HG03432 (cell line): ENCODE results near the gene ENTPD1.
A peak's percentile ranks its signal among the peaks of the same experiment; 100 is the strongest.
"Not testable (repeated sequence)": the region's sequence is repeated elsewhere in the genome, so short reads cannot be mapped to it uniquely, and the experiment has no call there.

Experiments
- ATAC-seq: cut with Tn5 transposase; IDR thresholded peaks from one replicate; pipeline ENCODE4 v1.9.1; 2021; ENCODE audit warnings: mild to moderate bottlenecking, moderate library complexity; ENCODE audit not compliant: unreplicated experiment

Gene ENTPD1

DNA sequence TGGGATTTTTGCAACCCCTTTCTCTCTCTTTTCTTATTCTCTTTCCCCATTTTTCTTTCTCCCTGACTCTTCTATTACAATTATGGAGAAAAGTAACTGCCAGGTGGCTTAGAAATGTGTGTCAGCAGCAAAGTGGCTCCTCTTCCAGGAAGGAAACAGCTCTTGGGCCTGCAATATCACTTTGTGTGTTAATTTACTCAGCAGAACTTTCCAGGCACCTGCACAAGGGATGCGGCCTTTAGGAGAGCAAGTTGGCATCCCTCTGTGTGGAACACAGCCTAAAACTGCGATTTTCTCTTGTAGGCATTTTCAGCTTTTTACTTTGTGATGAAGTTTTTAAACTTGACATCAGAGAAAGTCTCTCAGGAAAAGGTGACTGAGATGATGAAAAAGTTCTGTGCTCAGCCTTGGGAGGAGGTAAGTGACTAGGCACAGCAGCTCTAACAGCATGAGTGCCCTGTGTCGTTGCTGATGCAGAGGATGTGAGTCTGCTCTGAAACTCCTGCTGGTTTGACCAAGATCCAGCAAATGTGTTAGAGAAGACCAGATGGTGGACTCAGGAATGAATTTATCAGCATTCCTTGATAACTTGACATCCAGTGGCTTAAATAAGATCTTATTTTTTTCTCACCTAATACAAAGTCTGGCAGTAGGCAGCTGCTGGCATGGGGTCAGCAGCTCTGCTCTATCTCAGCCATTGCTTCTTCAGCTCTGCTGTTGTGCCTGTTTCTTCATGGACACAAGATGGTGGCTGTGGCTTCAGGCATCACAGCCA is 104.4 kb downstream of the ENTPD1 start:
- no peak for ATAC-seq

DNA sequence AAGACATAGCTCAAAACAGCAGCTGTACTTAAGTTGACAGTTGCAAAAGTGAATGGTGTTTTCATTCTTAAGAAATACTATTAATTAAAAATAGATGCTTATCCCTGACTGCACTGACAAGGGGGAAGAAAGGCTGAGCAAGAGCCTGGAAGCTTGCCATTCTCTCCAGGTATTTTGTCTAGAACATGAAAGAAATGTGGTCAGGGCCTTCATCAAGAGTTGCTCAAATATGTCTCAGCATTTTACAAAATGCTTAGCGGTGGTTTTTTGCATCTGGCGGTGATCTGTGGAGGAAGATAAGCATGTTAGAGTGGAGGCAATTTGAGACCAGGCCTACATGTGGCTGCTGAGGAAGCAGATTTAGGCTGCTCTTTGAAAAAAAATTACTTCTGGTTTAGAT is 105.4 kb downstream of the ENTPD1 start:
- no peak for ATAC-seq

DNA sequence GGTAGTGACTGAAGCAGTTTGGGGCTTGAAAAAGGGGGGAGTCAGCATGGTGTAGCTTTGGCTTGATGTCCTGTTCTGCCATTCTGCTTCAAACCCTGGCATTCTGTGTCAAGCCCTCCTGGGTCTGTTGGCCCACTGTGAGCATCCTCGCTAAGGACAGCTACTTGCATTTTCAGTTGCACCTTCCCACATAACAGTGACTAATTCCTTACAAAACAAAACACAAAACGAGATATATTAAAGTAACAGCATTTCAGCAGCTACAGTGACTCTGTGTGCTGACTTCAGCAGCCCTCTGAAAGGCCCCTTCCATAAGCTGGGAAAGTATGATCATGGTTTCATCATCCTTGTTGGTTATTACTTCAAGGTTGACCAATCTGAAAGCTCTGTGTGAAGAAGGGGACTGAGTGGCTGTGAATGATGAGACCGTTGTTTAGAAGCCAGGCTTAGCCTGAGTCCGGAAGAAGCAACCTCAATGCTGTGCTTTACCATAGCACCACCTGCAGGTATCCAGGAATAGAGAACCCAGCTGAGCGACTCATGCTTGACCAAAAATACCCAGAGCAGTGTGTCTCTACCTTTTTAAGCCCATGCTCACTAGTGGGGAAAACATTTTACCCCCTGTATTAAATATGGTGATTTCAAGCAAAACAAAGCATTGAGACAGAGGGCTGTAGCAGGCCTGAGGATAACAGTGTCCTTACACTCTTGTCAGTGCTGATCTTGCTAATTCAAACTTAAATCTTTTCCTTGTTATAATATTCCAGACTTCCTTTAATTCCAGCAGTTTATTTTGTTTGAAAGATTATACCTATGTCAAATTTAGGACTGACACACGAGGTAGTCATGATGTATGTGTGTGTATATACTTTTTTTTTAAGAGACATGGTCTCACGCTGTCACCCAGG is 109.2 kb downstream of the ENTPD1 start:
- peak; percentile 93 for ATAC-seq

DNA sequence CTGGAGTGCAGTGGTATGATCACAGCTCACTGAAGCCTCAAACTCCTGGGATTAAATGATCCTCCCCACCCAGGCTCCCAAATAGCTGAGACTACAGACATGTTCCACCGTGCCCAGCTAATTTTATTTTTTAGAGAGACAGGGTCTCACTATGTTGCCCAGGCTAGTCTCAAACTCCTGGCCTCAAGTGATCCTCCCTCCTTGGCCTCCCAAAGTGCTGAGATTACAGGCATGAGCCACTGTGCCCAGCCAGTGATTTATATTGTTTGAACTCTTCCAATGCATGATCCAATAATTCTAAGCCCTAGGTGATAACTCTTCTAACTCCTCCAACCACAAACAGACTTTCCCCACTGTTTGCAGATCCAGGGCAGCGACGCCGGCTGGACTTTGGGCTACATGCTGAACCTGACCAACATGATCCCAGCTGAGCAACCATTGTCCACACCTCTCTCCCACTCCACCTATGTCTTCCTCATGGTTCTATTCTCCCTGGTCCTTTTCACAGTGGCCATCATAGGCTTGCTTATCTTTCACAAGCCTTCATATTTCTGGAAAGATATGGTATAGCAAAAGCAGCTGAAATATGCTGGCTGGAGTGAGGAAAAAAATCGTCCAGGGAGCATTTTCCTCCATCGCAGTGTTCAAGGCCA is 110.0 kb downstream of the ENTPD1 start:
- ATAC-seq: no peak

GRCh38 chr10:95866467-95866842 is 110.5 kb downstream of the ENTPD1 start:
- no peak for ATAC-seq

DNA sequence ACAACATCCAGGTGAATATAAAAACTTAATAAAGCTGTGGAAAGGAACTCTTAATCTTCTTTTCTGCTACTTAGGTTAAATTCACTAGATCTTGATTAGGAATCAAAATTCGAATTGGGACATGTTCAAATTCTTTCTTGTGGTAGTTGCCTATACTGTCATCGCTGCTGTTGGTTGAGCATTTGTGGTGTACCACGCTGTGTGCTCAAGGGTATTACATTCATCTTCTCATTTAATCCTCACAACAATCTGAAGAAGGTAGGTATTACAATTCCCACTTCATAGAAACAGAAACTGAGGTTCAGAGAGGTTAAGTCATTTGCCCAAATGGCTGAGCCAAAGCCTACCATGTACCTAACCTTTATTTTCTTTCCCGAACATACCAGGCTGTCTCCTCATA is 111.9 kb downstream of the ENTPD1 start:
- no peak for ATAC-seq

- no peak for ATAC-seq
These were observed 116.3 kb downstream of the ENTPD1 start for GRCh38 chr10:95872158-95872711.

- ATAC-seq: no peak
These were observed 117.2 kb downstream of the ENTPD1 start for GRCh38 chr10:95873139-95873538.

DNA sequence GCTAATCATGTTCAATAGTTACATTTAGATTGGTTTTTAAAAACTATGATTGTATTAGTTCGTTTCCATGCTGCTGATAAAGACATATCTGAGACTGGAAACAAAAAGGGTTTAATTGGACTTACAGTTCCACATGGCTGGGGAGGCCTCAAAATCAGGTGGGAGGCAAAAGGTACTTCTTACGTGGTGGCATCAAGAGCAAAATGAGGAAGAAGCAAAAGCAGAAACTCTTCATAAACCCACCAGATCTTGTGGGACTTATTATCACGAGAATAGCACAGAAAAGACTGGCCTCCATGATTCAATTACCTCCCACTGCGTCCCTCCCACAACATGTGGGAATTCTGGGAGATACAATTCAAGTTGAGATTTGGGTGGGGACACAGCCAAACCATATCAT is 117.7 kb downstream of the ENTPD1 start:
- no peak for ATAC-seq

GRCh38 chr10:95874783-95875182 is 118.8 kb downstream of the ENTPD1 start:
- not testable (repeated sequence) for ATAC-seq

DNA sequence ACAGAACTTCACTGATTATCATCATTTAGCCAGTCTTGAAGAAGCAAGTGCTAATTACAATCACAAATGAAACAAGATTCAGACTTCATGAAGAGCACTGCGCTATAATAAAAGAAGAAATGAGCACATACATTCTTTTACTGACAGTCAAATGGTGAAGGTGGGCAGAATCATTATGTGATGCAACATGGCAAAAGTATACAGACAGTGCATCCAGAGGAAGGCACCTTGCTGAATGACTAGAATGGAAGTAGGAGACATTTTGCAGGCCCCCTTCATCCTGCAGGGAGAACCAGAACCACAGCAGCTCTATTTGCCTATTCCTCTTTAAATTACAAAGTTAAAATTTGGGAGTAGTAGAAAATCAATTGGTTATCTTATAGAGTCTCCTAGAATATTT is 120.8 kb downstream of the ENTPD1 start:
- ATAC-seq: no peak

DNA sequence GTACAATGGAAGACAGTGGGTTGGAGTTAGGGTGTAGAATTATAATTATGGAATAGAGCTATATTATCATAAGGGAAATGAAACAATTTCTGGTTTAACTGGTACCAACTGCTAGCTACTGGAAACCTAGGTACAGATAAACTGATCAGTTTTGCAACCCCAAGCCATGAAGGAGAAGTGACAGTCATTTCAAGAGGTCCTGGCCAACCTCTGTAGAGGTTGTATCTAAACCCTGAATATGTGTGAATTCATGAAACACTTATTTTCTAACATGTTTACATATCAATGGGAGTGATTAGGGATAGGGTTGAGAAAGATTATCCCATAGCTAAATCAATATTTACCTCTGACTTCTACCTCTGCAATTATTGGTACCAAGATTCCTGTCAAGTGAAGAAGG is 121.9 kb downstream of the ENTPD1 start:
- ATAC-seq: no peak

DNA sequence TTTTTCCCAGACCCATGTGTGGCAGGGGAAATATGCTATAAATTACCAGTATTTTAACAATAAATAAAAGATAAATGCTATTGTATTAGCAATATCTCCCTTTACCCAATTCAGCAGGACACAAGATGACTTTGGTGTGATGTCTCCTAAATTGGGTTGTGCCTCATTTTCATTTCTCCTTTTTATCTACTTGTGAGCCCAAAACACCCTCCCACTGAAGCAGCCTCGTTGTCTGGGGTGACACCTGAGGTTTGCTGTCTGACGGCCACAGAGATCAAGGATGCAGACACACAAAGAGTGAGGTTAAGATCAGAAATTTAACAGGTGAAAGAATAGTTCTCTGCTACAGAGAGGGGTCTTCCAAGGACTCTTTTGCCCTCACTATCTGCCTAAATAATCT is 124.7 kb downstream of the ENTPD1 start:
- peak; percentile 62 for ATAC-seq

DNA sequence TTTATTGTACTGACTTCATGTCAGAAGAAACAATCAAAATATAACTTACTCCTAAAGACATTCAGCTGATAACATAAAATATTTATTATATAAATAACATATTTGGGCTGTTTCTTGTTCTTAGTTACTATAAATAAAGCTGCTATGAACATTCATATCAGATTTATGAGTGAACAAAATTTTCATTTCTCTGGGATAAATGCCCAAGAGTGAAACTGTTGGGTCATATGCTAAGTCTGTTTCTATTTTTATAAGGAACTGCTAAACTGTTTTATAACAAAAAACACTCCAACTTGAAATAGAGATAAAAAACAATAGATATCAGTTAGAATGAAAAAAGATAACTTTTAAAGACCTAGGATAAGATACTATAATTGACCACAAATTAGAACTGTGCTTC is 125.4 kb downstream of the ENTPD1 start:
- no peak for ATAC-seq

DNA sequence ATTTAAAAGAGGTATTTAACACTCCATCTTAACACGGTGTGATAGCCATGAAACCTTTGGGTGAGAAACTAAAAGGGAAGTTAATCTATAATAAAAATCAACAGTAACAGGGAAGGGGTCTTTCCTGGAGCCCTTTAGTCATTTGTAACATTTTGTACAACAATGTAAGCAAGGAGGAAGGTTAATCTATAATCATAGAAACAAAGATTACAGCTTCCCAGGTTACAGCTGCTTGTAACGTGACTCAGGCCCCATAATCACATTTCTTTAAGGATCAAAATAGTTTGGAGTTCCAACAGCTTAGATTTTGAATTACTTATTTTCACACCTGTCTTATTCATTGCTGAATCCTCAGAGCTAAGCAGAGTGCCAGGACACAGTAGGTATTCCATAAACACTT is 133.9 kb downstream of the ENTPD1 start:
- ATAC-seq: no peak

DNA sequence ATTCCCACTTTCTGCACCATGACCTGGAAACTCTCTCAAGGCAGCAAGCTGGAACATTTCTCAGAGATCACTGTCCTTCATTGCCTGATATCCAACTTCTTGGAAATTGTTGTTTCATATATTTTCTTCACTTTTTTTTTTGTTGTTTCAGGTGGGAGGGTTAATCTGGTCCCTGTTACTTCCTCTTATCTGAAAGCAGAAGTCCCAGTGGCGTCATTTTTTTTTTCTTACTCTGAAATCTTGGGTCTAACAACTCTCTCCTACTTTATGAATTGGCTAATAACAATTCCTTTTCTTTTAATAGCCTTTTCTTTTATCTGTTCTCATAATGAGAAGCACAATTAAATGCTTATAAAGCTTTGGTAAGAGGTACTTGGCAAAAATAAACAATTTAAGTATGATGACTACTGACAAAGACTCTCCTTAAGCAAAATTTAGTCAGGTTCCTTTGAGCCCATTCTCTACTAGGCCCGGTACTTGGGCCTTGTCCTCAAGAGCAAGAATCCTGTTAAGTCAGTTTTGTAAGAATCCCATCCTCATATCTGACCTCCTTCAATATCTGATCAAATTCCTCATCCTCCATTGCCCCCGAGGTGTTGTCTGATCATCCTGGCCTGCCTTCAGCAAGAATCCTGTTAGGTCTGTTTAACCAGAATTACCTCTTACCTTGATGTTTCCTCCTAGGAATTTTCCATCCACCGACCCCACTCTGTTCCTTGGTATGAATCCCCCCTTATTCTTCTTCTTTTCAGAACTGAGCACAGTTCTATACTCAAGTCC is 140.3 kb downstream of the ENTPD1 start:
- no peak for ATAC-seq

DNA sequence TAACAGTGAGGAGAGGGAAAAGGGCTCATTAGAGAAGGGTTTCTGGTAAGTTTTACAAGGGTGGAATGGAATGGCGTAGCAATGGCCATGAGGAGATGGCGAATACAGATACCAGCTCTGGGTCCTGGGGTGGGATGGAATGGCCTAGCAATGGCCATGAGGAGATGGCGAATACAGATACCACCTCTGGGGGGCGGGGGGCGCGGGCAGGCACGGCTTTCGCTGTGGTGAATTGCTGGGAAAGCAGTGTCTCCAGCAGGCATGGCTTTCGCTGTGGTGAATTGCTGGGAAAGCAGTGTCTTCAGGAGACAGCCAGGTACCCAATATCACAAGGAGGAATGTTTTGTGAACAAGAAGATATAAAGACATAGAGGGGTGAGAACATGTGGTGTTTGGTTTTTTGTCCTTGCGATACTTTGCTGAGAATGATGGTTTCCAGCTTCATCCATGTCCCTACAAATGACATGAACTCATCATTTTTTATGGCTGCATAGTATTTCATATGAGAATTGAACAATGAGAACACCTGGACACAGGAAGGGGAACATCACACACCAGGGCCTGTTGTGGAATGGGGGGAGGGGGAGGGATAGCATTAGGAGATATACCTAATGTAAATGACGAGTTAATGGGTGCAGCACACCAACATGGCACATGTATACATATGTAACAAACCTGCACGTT is 150.1 kb downstream of the ENTPD1 start:
- not testable (repeated sequence) for ATAC-seq

DNA sequence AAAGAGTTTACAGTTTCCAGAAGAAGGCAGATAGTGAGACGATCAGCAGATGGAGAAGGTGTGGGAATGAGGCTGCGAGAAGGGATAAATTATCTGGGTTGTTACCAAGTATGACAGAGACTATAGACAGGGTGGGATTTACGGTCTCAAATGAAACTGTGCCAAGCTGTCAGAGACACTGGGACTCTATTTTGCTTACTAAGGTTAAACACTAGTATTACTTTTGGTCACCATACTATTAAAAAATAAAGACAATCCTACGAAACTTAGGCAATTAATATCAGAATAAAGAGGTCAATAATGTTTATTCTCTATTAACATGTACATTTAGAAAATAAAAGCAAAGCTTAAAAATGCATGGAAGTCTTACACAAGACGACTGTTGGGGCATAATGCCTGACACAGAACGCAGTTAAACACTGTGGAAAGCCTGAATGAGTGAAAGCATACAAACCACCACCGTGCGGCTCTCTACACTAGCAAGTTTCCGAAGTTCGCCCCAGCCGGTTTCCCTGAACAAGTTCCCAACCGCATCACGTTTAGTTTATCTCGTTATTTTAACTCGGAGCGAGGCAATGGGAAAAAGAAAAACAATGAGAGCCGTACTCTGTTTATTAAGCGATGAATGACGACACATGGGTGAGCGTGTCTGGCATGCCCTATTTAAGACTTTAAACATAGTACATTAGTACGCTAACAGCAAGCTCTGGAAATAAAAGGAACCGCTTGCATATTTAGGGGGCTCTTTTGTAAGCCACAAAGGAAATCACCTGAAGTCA is 150.9 kb downstream of the ENTPD1 start:
- peak; percentile 38 for ATAC-seq
